ENCODE measurements around the gene HSPBP1.

HSPBP1 gene

GRCh38 chr19:55247621-55248099 lies 32.2 kb downstream of the HSPBP1 start:
- no peaks in the 10 kb centered on the region for H3K27me3 ChIP-seq (ENCODE audit: insufficient read depth, poor library complexity, severe bottlenecking)
- no peak overlapping the region for H3K4me3 ChIP-seq (replicated peaks; ENCODE audit: insufficient read depth, low read length)
- peak overlapping the region; percentile 61 for H3K27ac ChIP-seq (replicated peaks)
- peak; percentile 63 to 72 for DNase-seq (ENCODE audit: low read depth in 1 of 2, low spot score in 1 of 2)
- TF ChIP-seq GABPA (IDR thresholded peaks at IDR 0.05; ENCODE audit: low read depth) (no peak), REST (IDR thresholded peaks at IDR 0.05; ENCODE audit: insufficient replicate concordance, low read depth) (no peak), SPI1 (IDR thresholded peaks at IDR 0.05; ENCODE audit: borderline replicate concordance, low read depth) (peak; percentile 85), CTCF (IDR thresholded peaks at IDR 0.05; ENCODE audit: insufficient read depth, low read length) (no peak), POLR2AphosphoS5 (IDR thresholded peaks at IDR 0.05; ENCODE audit: low read depth) (peak; percentile 63; the same call in 1 of the 2 replicates)

GRCh38 chr19:55246462-55247451 lies 33.2 kb downstream of the HSPBP1 start:
- Histone ChIP-seq H3K27me3 (ENCODE audit: insufficient read depth, poor library complexity, severe bottlenecking) (no peaks in the 10 kb centered on the region), H3K27ac (replicated peaks) (peak overlapping the region; percentile 61), H3K4me3 (replicated peaks; ENCODE audit: insufficient read depth, low read length) (no peak overlapping the region)
- TF ChIP-seq GABPA (IDR thresholded peaks at IDR 0.05; ENCODE audit: low read depth) (no peak), POLR2AphosphoS5 (IDR thresholded peaks at IDR 0.05; ENCODE audit: low read depth) (no peak), CTCF (IDR thresholded peaks at IDR 0.05; ENCODE audit: insufficient read depth, low read length) (no peak), SPI1 (IDR thresholded peaks at IDR 0.05; ENCODE audit: borderline replicate concordance, low read depth) (no peak), REST (IDR thresholded peaks at IDR 0.05; ENCODE audit: insufficient replicate concordance, low read depth) (no peak)
- DNase-seq (ENCODE audit: low read depth in 1 of 2, low spot score in 1 of 2) = no peak

GRCh38 chr19:55245236-55245904 lies 34.5 kb downstream of the HSPBP1 start:
- Histone ChIP-seq H3K4me3 (replicated peaks; ENCODE audit: insufficient read depth, low read length) (no peak overlapping the region), H3K27me3 (ENCODE audit: insufficient read depth, poor library complexity, severe bottlenecking) (no peaks in the 10 kb centered on the region), H3K27ac (replicated peaks) (no peak overlapping the region)
- TF ChIP-seq SPI1 (IDR thresholded peaks at IDR 0.05; ENCODE audit: borderline replicate concordance, low read depth) = no peak
- no peak for TF ChIP-seq CTCF (IDR thresholded peaks at IDR 0.05; ENCODE audit: insufficient read depth, low read length)
- no peak for TF ChIP-seq REST (IDR thresholded peaks at IDR 0.05; ENCODE audit: insufficient replicate concordance, low read depth)
- no peak for TF ChIP-seq GABPA (IDR thresholded peaks at IDR 0.05; ENCODE audit: low read depth)
- no peak for TF ChIP-seq POLR2AphosphoS5 (IDR thresholded peaks at IDR 0.05; ENCODE audit: low read depth)
- no peak for DNase-seq (ENCODE audit: low read depth in 1 of 2, low spot score in 1 of 2)

All from HL-60 (cell line).